H9 (cell line): ENCODE results near the gene TET2. TPM values are rescaled to one million over a fixed set of nuclear protein-coding genes. Genes with fewer than 3 reads are reported as not detected.

Source experiments
- DNase-seq: peaks from one replicate; pipeline ENCODE4 v3.0.0-alpha.2; 2017
- H2AFZ ChIP-seq: one replicate; pipeline ENCODE4 v1.6.1; 2013; ENCODE audit warnings: mild to moderate bottlenecking, low read length, control low read depth, moderate library complexity
- H2AK5ac ChIP-seq: 2 replicates; pipeline ENCODE4 v1.6.1; 2013; ENCODE audit warnings: low read length, control low read depth, mixed read lengths; ENCODE audit not compliant: insufficient read length
- H2BK120ac ChIP-seq: one replicate; pipeline ENCODE4 v1.6.1; 2013; ENCODE audit warnings: low read depth, mild to moderate bottlenecking, low read length, control low read depth, inconsistent platforms; ENCODE audit not compliant: poor library complexity, severe bottlenecking
- H2BK12ac ChIP-seq: 2 replicates; pipeline ENCODE4 v1.6.1; 2013; ENCODE audit warnings: low read length, control low read depth, mixed read lengths, low read depth; ENCODE audit not compliant: insufficient read length
- H2BK15ac ChIP-seq: 2 replicates; pipeline ENCODE4 v1.6.1; 2013; ENCODE audit warnings: low read depth, low read length, control low read depth
- H2BK20ac ChIP-seq: one replicate; pipeline ENCODE4 v1.6.1; 2013; ENCODE audit warnings: low read depth, mild to moderate bottlenecking, low read length, control low read depth, inconsistent platforms; ENCODE audit not compliant: poor library complexity, severe bottlenecking
- H2BK5ac ChIP-seq: 2 replicates; pipeline ENCODE4 v1.6.1; 2013; ENCODE audit warnings: low read length, control low read depth, mixed read lengths; ENCODE audit not compliant: insufficient read length
- H3K14ac ChIP-seq: 2 replicates; pipeline ENCODE4 v1.6.1; 2013; ENCODE audit warnings: low read length, control low read depth; ENCODE audit not compliant: insufficient read depth
- H3K18ac ChIP-seq: 2 replicates; pipeline ENCODE4 v1.6.1; 2013; ENCODE audit warnings: low read depth, mild to moderate bottlenecking, mixed read lengths, low read length, control low read depth; ENCODE audit not compliant: insufficient read length
- H3K23ac ChIP-seq: 2 replicates; pipeline ENCODE4 v1.6.1; 2013; ENCODE audit warnings: low read length, control low read depth, mixed read lengths, low read depth; ENCODE audit not compliant: insufficient read length
- H3K23me2 ChIP-seq: 2 replicates; pipeline ENCODE4 v1.6.1; 2013; ENCODE audit warnings: low read depth, mild to moderate bottlenecking, mixed read lengths, low read length, control low read depth; ENCODE audit not compliant: insufficient read length, poor library complexity, severe bottlenecking
- H3K27ac ChIP-seq: 2 replicates; pipeline ENCODE4 v1.5.1; 2013; ENCODE audit warnings: low read length, control low read depth, mixed read lengths, low read depth; ENCODE audit not compliant: insufficient read length
- H3K27me3 ChIP-seq: 2 replicates; pipeline ENCODE4 v1.6.1; 2013; ENCODE audit warnings: low read length, control low read depth, inconsistent platforms; ENCODE audit not compliant: insufficient read depth
- H3K4ac ChIP-seq: 2 replicates; pipeline ENCODE4 v1.6.1; 2013; ENCODE audit warnings: low read depth, mild to moderate bottlenecking, control low read depth, inconsistent platforms, low read length, moderate library complexity
- H3K4me1 ChIP-seq: 2 replicates; pipeline ENCODE4 v1.6.1; 2013; ENCODE audit warnings: low read length, control low read depth, inconsistent platforms; ENCODE audit not compliant: insufficient read depth
- H3K4me2 ChIP-seq: 2 replicates; pipeline ENCODE4 v1.6.1; 2013; ENCODE audit warnings: low read length, control low read depth, mixed read lengths; ENCODE audit not compliant: insufficient read length, insufficient read depth
- H3K56ac ChIP-seq: 2 replicates; pipeline ENCODE4 v1.6.1; 2013; ENCODE audit warnings: low read depth, mild to moderate bottlenecking, mixed read lengths, low read length, control low read depth; ENCODE audit not compliant: insufficient read length
- H3K79me1 ChIP-seq: 2 replicates; pipeline ENCODE4 v1.6.1; 2013; ENCODE audit warnings: low read depth, mild to moderate bottlenecking, moderate library complexity, low read length, control low read depth, inconsistent platforms; ENCODE audit not compliant: insufficient read depth, poor library complexity, severe bottlenecking
- H3K79me2 ChIP-seq: 2 replicates; pipeline ENCODE4 v1.6.1; 2013; ENCODE audit warnings: low read length, control low read depth, inconsistent platforms; ENCODE audit not compliant: insufficient read depth
- H3K9ac ChIP-seq: 2 replicates; pipeline ENCODE4 v1.6.1; 2013; ENCODE audit warnings: low read length, control low read depth, mixed read lengths; ENCODE audit not compliant: insufficient read length; ENCODE audit errors: extremely low read depth
- H3K9me3 ChIP-seq: one replicate; pipeline ENCODE4 v1.6.1; 2013; ENCODE audit warnings: low read depth, low read length, inconsistent platforms; ENCODE audit not compliant: control insufficient read depth
- H3T11ph ChIP-seq: one replicate; pipeline ENCODE4 v1.6.1; 2013; ENCODE audit warnings: mild to moderate bottlenecking, low read length, control low read depth, inconsistent platforms
- H4K20me1 ChIP-seq: one replicate; pipeline ENCODE4 v1.6.1; 2013; ENCODE audit not compliant: control insufficient read depth, insufficient read length, insufficient read depth
- H4K5ac ChIP-seq: 2 replicates; pipeline ENCODE4 v1.6.1; 2013; ENCODE audit warnings: low read depth, mild to moderate bottlenecking, mixed read lengths, low read length, control low read depth; ENCODE audit not compliant: insufficient read length
- H4K8ac ChIP-seq: replicated peaks from 2 replicates; pipeline ENCODE4 v1.6.1; 2013; ENCODE audit warnings: low read length, control low read depth, mixed read lengths, low read depth; ENCODE audit not compliant: insufficient read length
- H4K91ac ChIP-seq: 2 replicates; pipeline ENCODE4 v1.6.1; 2013; ENCODE audit warnings: low read depth, mild to moderate bottlenecking, moderate library complexity, mixed read lengths, low read length, control low read depth; ENCODE audit not compliant: insufficient read length
- H3K27ac Mint-ChIP-seq, 3 experiments: 2 replicates in 2 of 3; 3 replicates in 1 of 3; pipeline ENCODE4 v1.8.0; 2020 to 2021; ENCODE audit warnings: mixed read lengths in 3 of 3, mild to moderate bottlenecking in 1 of 3, moderate library complexity in 1 of 3
- H3K27me3 Mint-ChIP-seq: 2 replicates; pipeline ENCODE4 v1.8.0; 2021; ENCODE audit warnings: low read depth, mild to moderate bottlenecking, moderate library complexity, mixed read lengths
- H3K36me3 Mint-ChIP-seq, 3 experiments: 2 replicates in 2 of 3; 3 replicates in 1 of 3; pipeline ENCODE4 v1.8.0; 2020 to 2021; ENCODE audit warnings: low read depth in 3 of 3, mixed read lengths in 3 of 3; ENCODE audit not compliant: insufficient read depth in 1 of 3
- H3K4me1 Mint-ChIP-seq, 2 experiments: 2 replicates each; pipeline ENCODE4 v1.8.0; 2020; ENCODE audit warnings: mixed read lengths in 2 of 2
- H3K4me3 Mint-ChIP-seq, 2 experiments: 2 replicates in 1 of 2; 3 replicates in 1 of 2; pipeline ENCODE4 v1.8.0; 2020 to 2021; ENCODE audit warnings: mild to moderate bottlenecking in 2 of 2, mixed read lengths in 2 of 2, moderate library complexity in 1 of 2
- H3K9me3 Mint-ChIP-seq, 2 experiments: 2 replicates in 1 of 2; 3 replicates in 1 of 2; pipeline ENCODE4 v1.8.0; 2020; ENCODE audit warnings: mild to moderate bottlenecking in 2 of 2, mixed read lengths in 2 of 2, moderate library complexity in 1 of 2
- CTCF ChIP-seq: fragments of 200-600 bp; sonication (generic); conservative IDR thresholded peaks from 3 replicates; pipeline ENCODE4 v1.8.0; 2021; ENCODE audit warnings: antibody characterized with exemption, mild to moderate bottlenecking
- WGBS: extraction: QIAGEN DNeasy Blood & Tissue Kit; methylation state at CpG from one replicate; pipeline ENCODE4 v1.1.7; 2013; ENCODE audit warnings: missing lambda C conversion rate, low lambda C conversion rate, mixed read lengths; ENCODE audit not compliant: insufficient read length; ENCODE audit errors: extremely low coverage; 5-methylcytosine and 5-hydroxymethylcytosine counted together
- total RNA-seq: library from RNA; stranded (reverse); gene quantifications from 2 replicates; pipeline ENCODE4 v1.2.1, GENCODE V29; 2021

The TET2 gene
- total RNA-seq, 1 experiment from 2014 or later, result 3.1 TPM

- no peak overlapping the region for H2BK20ac ChIP-seq
- H3K4me1 ChIP-seq, result no peaks in the 10 kb centered on the region
- no peaks in the 10 kb centered on the region for H3K27me3 ChIP-seq
- peaks cover under 1 to 2% of the 10 kb centered on the region in 2 experiments; a peak in 3 of 4 replicates for H3K4me1 Mint-ChIP-seq
- no peak overlapping the region for H3K14ac ChIP-seq
- no peak overlapping the region for H3K18ac ChIP-seq
- no peak overlapping the region for H3K56ac ChIP-seq
- DNase-seq, result no peak
- H4K8ac ChIP-seq, result no peak overlapping the region
- TF ChIP-seq CTCF, result no peak
- no peak overlapping the region for H2AFZ ChIP-seq
- no peak overlapping the region for H4K91ac ChIP-seq
- no peaks in the 10 kb centered on the region for H3K9me3 ChIP-seq
- H3K79me1 ChIP-seq, result no peaks in the 10 kb centered on the region
- WGBS, result no CpG with 5 or more reads among the region's 1 CpG
- H2BK5ac ChIP-seq, result no peak overlapping the region
- no peak overlapping the region for H2AK5ac ChIP-seq
- no peak overlapping the region for H4K5ac ChIP-seq
- no peak overlapping the region for H3K4me2 ChIP-seq
- H3K27ac Mint-ChIP-seq, result no peak overlapping the region
- H3K9me3 Mint-ChIP-seq, result no peaks in the 10 kb centered on the region
- no peak overlapping the region for H3K27ac ChIP-seq
- H3T11ph ChIP-seq, result no peak overlapping the region
- H3K79me2 ChIP-seq, result no peaks in the 10 kb centered on the region
- H3K4me3 Mint-ChIP-seq, result no peak overlapping the region
- H3K27me3 Mint-ChIP-seq, result no peaks in the 10 kb centered on the region
- no peak overlapping the region for H3K9ac ChIP-seq
- no peak overlapping the region for H3K4ac ChIP-seq
- no peaks in the 10 kb centered on the region for H3K23me2 ChIP-seq
- H3K36me3 Mint-ChIP-seq, result no peaks in the 10 kb centered on the region
- no peak overlapping the region for H2BK12ac ChIP-seq
- no peak overlapping the region for H2BK15ac ChIP-seq
- no peak overlapping the region for H3K23ac ChIP-seq
- no peaks in the 10 kb centered on the region for H4K20me1 ChIP-seq
- no peak overlapping the region for H2BK120ac ChIP-seq
Measured at GRCh38 chr4:105248613-105249012, 101.9 kb downstream of the TET2 start.
